ENCODE data around the gene RBM20.
"Not testable (repeated sequence)": the region's sequence is repeated elsewhere in the genome, so short reads cannot be mapped to it uniquely, and the experiment has no call there.

Gene RBM20

DNA sequence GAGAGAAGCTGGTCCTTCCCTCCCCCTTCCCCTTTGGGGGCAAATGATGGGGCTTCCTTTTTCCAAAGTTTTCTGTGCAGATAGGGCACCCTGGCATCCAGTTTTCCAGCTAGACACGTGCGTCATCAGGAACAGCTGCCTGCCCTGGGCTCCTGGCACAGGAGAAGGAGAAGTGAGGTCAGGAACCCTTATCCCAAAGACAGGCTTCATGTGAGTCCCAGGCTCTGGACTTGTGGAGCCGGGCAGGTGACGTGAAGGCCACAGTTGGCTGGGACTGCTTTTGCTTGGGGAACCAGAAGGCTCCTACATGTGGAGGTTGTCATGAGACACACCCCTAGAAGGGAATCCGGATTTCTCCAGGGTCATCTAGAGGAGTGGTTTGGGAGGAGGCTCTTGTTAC is 66.5 kb downstream of the RBM20 start:
- H3K4me3 ChIP-seq (ENCODE audit: low read depth, low read length), result no peak overlapping the region
- H3K4me1 ChIP-seq (ENCODE audit: control insufficient read depth, insufficient read depth, low read length), result peaks cover 17% of the 10 kb centered on the region
- H3K27ac ChIP-seq (ENCODE audit: low read depth, low read length), result no peak overlapping the region
- H3K9me3 ChIP-seq (ENCODE audit: control insufficient read depth, insufficient read depth, low read depth, low read length), result no peaks in the 10 kb centered on the region
- no peaks in the 10 kb centered on the region for H3K36me3 ChIP-seq (ENCODE audit: control insufficient read depth, insufficient read depth, low read length)
- no peaks in the 10 kb centered on the region for H3K27me3 ChIP-seq (ENCODE audit: control insufficient read depth, insufficient read depth, low read length)
- no peak overlapping the region for H3K9ac ChIP-seq (ENCODE audit: low read length)

DNA sequence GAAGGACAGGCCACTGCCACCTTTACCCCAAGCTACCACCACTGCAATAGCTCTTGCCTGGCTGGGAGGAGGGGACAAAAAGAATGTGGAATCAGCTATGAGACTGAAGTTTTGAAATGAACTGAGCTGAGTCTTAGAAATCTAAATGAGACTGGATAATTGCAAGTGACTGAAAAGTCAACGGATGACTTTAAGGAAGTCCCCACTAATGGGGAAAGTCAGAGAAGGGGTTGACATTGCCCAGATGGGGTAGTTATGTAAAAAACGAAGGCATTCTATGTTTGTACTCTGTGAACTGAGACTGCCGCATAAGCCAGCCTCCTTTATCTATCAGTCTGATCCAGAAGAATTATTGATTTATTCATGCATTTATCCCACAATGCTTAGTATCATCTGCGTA is 67.2 kb downstream of the RBM20 start:
- no peak overlapping the region for H3K4me3 ChIP-seq (ENCODE audit: low read depth, low read length)
- no peaks in the 10 kb centered on the region for H3K9me3 ChIP-seq (ENCODE audit: control insufficient read depth, insufficient read depth, low read depth, low read length)
- no peaks in the 10 kb centered on the region for H3K36me3 ChIP-seq (ENCODE audit: control insufficient read depth, insufficient read depth, low read length)
- H3K27me3 ChIP-seq (ENCODE audit: control insufficient read depth, insufficient read depth, low read length), result no peaks in the 10 kb centered on the region
- no peak overlapping the region for H3K9ac ChIP-seq (ENCODE audit: low read length)
- peaks cover 13% of the 10 kb centered on the region for H3K4me1 ChIP-seq (ENCODE audit: control insufficient read depth, insufficient read depth, low read length)
- no peak overlapping the region for H3K27ac ChIP-seq (ENCODE audit: low read depth, low read length)

DNA sequence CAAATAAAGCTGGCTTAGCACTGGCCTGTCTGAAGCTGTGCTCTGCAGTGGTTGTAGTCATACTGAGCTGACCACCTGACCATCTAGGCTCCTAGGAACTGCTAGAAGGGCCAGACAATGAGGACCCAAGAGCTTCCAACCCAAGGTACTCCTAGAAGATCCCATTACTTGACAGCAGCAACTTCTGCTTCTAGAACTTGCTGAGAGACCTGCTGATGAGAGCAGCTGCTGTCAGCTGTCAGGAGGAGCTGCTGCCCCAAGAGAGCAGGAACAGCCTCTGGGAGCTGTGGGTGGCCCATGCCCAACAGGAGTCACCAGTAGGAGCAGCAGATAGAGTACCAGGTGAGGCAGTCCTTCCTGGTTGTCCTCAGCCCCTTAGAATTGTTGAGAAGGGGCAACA is 70.2 kb downstream of the RBM20 start:
- Histone ChIP-seq H3K9ac (ENCODE audit: low read length) (no peak overlapping the region), H3K36me3 (ENCODE audit: control insufficient read depth, insufficient read depth, low read length) (no peaks in the 10 kb centered on the region), H3K4me3 (ENCODE audit: low read depth, low read length) (no peak overlapping the region), H3K4me1 (ENCODE audit: control insufficient read depth, insufficient read depth, low read length) (no peaks in the 10 kb centered on the region), H3K27ac (ENCODE audit: low read depth, low read length) (no peak overlapping the region), H3K27me3 (ENCODE audit: control insufficient read depth, insufficient read depth, low read length) (no peaks in the 10 kb centered on the region), H3K9me3 (ENCODE audit: control insufficient read depth, insufficient read depth, low read depth, low read length) (no peaks in the 10 kb centered on the region)

DNA sequence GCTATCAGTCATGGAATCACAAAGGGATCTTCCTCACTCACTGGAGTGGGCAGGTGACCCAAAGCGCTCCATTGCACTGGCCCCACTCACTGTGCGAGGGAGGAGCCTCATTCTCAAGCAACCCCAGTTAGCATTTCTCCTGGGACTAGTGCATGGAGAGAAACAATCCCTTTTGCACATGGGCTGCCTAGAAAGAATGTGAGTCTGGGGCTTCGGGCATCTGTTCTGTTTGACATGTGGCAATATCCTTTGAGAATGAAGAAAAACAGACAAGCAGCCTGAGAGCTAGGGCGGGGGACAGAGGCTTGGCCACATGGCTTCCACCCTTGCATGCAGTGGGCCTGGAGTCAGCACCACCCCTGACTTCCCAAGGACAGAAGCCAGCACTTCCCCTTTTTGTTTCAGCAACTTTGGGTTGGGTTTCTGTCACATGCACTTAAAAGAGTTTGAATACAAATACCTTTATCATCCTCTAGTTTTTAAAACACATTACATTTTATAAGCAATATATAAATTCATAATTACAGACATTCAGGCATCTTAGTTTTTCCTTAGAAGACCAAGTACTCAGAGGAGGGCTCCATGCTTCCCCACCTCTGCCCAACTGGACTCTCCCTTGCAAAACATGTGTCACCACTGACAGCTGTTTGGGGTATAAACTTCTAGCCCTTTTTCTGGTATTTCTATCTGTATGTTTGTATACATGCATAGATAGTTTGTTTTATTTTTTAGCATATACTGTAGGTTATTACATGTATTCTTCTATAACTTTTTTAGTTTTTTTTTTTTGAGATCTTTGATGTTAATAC is 73.8 kb downstream of the RBM20 start:
- Histone ChIP-seq H3K27ac (ENCODE audit: low read depth, low read length) (no peak overlapping the region), H3K9ac (ENCODE audit: low read length) (no peak overlapping the region), H3K4me1 (ENCODE audit: control insufficient read depth, insufficient read depth, low read length) (no peaks in the 10 kb centered on the region), H3K9me3 (ENCODE audit: control insufficient read depth, insufficient read depth, low read depth, low read length) (no peaks in the 10 kb centered on the region), H3K27me3 (ENCODE audit: control insufficient read depth, insufficient read depth, low read length) (no peaks in the 10 kb centered on the region), H3K4me3 (ENCODE audit: low read depth, low read length) (no peak overlapping the region), H3K36me3 (ENCODE audit: control insufficient read depth, insufficient read depth, low read length) (no peaks in the 10 kb centered on the region)

DNA sequence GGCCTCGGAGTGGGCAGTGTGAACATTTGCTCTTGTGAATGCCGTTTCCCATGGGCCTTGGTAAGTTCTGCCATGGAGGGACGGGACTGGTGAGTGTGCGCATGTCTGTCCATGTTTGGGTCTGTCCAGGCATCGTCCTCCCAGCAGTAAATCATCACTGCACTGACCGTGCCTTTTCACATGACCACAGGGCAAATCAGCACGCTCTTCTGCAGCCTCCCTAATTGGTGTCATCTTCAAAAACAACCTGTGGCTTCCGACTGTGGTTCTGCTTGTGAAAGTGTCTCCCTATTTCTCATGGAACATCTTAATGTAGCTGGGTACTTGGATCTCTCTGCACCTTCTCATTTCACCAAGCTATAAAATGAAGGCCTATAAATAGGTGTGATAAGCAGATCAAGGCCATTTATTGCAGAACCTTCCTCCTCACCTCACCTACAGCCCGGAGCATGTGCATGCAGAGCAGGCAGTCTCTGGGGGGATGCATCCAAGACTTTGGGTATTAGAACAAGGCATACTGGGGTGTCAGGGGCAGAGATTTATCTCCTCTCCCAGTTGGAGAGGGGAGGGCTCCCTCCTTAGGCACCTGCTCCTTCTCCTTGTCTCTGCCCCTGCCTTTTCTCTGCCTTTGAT is 77.4 kb downstream of the RBM20 start:
- H3K9me3 ChIP-seq (ENCODE audit: control insufficient read depth, insufficient read depth, low read depth, low read length), result no peaks in the 10 kb centered on the region
- no peaks in the 10 kb centered on the region for H3K27me3 ChIP-seq (ENCODE audit: control insufficient read depth, insufficient read depth, low read length)
- H3K9ac ChIP-seq (ENCODE audit: low read length), result no peak overlapping the region
- H3K27ac ChIP-seq (ENCODE audit: low read depth, low read length), result no peak overlapping the region
- no peak overlapping the region for H3K4me3 ChIP-seq (ENCODE audit: low read depth, low read length)
- H3K4me1 ChIP-seq (ENCODE audit: control insufficient read depth, insufficient read depth, low read length), result peaks cover 16% of the 10 kb centered on the region
- no peaks in the 10 kb centered on the region for H3K36me3 ChIP-seq (ENCODE audit: control insufficient read depth, insufficient read depth, low read length)

DNA sequence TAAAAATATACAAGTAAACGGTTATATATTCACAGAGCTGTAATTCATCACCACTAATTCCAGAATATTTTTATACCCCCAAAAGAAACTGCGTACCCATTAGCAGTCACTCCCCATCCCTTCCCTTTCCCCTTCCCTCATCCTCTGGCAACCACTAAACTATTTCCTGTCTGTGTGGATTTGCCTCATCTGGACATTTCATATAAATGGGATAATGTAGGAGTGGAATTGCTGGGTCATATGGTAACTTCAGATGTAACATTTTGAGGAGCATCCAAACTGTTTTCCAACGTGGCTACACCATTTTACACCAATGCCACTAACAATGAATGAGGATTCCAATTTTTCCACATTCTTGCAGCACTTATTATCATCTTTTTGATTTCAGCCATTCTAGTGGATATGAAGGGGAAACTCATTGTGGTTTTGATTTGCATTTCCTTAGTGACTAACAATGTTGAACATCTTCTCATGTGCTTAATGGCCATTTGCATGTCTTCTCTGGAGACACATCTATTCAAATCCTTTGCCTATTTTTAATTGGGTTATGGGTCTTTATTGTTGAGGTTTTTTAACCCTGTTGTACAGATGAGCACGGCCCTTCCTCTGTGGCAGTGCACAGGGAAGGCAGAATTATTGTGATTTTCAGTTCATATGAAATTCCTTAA is 79.2 kb downstream of the RBM20 start:
- Histone ChIP-seq H3K27ac (ENCODE audit: low read depth, low read length) (no peak overlapping the region), H3K27me3 (ENCODE audit: control insufficient read depth, insufficient read depth, low read length) (no peaks in the 10 kb centered on the region), H3K36me3 (ENCODE audit: control insufficient read depth, insufficient read depth, low read length) (no peaks in the 10 kb centered on the region), H3K9ac (ENCODE audit: low read length) (no peak overlapping the region), H3K9me3 (ENCODE audit: control insufficient read depth, insufficient read depth, low read depth, low read length) (no peaks in the 10 kb centered on the region), H3K4me3 (ENCODE audit: low read depth, low read length) (no peak overlapping the region), H3K4me1 (ENCODE audit: control insufficient read depth, insufficient read depth, low read length) (peaks cover 16% of the 10 kb centered on the region)

DNA sequence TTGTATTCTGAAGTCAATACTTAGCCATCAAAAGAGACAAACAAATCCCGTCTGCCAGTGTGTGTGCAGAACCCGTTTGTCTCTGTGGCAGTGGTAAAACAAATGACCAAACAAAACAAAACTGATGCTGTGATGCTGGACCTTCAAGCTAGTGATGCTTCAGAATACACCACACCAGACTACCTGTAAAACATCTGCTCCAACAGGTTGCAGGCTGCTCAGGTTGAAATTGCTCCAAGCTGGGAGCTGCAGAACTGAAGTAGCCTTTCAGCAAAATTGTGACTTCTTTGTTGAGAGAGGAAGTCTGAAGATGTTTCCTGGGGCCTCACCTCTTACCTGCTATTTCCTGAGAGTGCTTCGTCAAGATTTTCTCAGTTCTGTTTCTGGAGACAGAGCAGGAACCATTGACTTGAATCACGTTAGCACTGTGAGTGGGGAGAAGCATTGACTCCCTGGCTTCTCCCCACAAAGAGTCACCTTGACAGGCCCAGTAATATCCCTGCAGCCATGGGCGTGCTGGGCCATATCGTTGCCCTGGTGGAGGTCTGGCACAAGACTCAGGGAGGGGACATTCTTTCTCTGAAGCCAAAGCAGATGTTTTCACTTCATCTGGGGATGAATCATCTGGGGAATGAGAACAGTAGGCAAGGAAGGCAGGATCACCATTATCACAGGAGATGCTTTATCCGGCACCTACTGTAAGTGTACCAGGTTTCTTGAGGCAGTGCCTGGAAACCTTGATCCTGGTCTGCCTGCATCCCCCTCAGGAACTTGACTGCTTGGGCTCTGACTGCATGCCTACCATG is 80.2 kb downstream of the RBM20 start:
- H3K36me3 ChIP-seq (ENCODE audit: control insufficient read depth, insufficient read depth, low read length), result no peaks in the 10 kb centered on the region
- no peak overlapping the region for H3K4me3 ChIP-seq (ENCODE audit: low read depth, low read length)
- no peaks in the 10 kb centered on the region for H3K27me3 ChIP-seq (ENCODE audit: control insufficient read depth, insufficient read depth, low read length)
- peaks cover 16% of the 10 kb centered on the region for H3K4me1 ChIP-seq (ENCODE audit: control insufficient read depth, insufficient read depth, low read length)
- no peak overlapping the region for H3K9ac ChIP-seq (ENCODE audit: low read length)
- no peak overlapping the region for H3K27ac ChIP-seq (ENCODE audit: low read depth, low read length)
- H3K9me3 ChIP-seq (ENCODE audit: control insufficient read depth, insufficient read depth, low read depth, low read length), result no peaks in the 10 kb centered on the region

DNA sequence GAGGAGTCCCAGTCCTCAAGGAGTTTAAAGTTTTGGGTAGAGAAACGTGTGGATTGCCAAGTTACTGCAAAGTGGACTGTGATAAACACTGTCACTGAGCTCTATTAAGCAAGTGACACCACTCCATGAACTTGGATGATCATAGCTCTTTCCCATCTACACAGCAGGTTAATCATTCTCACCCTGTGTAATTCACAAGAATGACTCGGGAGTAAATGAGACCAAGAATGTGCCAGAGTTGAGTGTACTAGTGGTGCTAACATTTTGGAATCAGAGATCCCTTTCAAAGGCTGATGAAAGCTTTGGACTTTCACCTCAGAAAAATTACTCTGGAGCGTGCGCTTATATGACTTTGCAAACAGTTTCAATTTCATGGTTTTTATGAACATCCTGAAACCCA is 80.8 kb downstream of the RBM20 start:
- Histone ChIP-seq H3K4me1 (ENCODE audit: control insufficient read depth, insufficient read depth, low read length) (peaks cover 16% of the 10 kb centered on the region), H3K27me3 (ENCODE audit: control insufficient read depth, insufficient read depth, low read length) (no peaks in the 10 kb centered on the region), H3K9me3 (ENCODE audit: control insufficient read depth, insufficient read depth, low read depth, low read length) (no peaks in the 10 kb centered on the region), H3K4me3 (ENCODE audit: low read depth, low read length) (no peak overlapping the region), H3K9ac (ENCODE audit: low read length) (no peak overlapping the region), H3K36me3 (ENCODE audit: control insufficient read depth, insufficient read depth, low read length) (no peaks in the 10 kb centered on the region), H3K27ac (ENCODE audit: low read depth, low read length) (no peak overlapping the region)

DNA sequence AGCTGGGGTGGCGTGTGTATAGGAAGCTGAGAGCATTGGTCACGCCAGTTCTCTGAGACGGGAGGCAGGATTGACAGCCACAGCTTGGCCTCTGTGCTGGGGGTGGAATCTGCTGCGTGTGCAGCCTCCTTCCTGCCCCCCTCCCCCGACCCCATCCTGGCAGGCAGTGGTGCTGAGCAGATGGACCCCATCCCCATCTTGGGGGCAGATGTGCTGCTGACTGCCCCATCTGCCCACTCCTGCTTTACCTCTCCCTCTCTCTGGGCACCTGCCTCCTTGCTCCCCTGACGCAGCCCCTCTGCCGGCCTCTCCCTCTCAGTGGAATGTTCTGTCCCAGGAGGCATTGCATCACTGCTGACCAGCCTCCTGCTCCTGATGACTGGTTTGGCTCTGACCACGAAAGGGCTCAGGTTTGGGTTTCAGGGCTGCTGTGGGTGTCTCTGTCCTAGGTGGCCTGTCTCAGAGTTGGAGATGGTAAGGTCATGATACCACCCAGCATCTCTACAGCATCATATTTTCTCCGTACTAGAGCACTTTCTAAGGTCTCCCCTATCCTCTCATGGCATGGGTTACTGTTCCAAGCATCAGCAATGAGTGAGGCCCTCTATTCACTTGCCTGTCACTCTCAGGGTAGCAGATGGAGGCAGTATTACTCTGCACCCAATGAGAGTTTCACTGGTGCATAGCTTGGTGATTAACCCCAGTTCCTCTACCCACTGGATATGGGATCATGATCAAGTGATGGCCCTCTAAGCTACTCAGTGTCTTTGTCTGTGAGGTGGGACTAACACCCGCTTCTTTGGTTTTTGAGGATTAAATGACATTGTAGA is 81.9 kb downstream of the RBM20 start:
- H3K4me3 ChIP-seq (ENCODE audit: low read depth, low read length), result no peak overlapping the region
- no peaks in the 10 kb centered on the region for H3K27me3 ChIP-seq (ENCODE audit: control insufficient read depth, insufficient read depth, low read length)
- no peaks in the 10 kb centered on the region for H3K36me3 ChIP-seq (ENCODE audit: control insufficient read depth, insufficient read depth, low read length)
- H3K27ac ChIP-seq (ENCODE audit: low read depth, low read length), result no peak overlapping the region
- H3K9me3 ChIP-seq (ENCODE audit: control insufficient read depth, insufficient read depth, low read depth, low read length), result no peaks in the 10 kb centered on the region
- peaks cover 16% of the 10 kb centered on the region for H3K4me1 ChIP-seq (ENCODE audit: control insufficient read depth, insufficient read depth, low read length)
- no peak overlapping the region for H3K9ac ChIP-seq (ENCODE audit: low read length)

DNA sequence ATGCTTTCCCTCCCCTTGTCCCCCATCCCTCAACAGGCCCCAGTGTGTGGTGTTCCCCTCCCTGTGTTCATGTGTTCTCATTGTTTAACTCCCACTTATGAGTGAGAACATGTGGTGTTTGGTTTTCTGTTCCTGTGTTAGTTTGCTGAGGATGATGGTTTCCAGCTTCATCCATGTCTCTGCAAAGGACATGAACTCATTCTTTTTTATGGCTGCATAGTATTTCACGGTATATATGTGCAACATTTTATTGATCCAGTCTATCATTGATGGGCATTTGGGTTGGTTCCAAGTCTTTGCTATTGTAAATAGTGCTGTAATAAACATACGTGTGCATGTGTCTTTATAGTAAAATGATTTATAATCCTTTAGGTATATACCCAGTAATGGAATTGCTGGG is 83.6 kb downstream of the RBM20 start:
- H3K27me3 ChIP-seq (ENCODE audit: control insufficient read depth, insufficient read depth, low read length), result not testable (repeated sequence)

More for the DNA sequence above, 83.6 kb downstream of the RBM20 start:
- not testable (repeated sequence) for H3K9ac ChIP-seq (ENCODE audit: low read length); H3K27ac ChIP-seq (ENCODE audit: low read depth, low read length); H3K36me3 ChIP-seq (ENCODE audit: control insufficient read depth, insufficient read depth, low read length); H3K4me3 ChIP-seq (ENCODE audit: low read depth, low read length); H3K9me3 ChIP-seq (ENCODE audit: control insufficient read depth, insufficient read depth, low read depth, low read length)
- peaks cover 16% of the 10 kb centered on the region for H3K4me1 ChIP-seq (ENCODE audit: control insufficient read depth, insufficient read depth, low read length)

Data from HUES6 (cell line).